ENCODE measurements around the gene TMEM87B.

TMEM87B gene

DNA sequence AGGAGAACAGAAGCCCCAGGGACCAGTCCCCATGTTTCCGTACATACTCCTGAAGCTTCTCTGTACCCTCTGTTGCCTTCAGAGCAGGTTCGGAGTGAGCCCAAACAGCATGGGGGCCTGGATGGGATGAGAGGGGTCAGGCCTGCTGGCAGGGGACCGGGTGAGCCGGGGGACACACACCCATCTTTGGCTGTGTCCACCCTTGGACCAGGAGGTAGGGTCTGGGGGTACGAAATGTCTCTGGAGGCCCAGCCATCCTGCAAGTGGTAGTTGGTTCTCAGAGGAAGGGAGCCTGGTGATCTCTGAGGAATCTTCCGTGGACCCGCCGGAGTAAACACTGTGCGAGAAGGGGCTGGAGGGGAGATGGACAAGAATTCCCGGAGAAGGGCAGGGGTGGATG is 98.4 kb downstream of the TMEM87B start:
- no peak for DNase-seq

GRCh38 chr2:112154246-112155117 is 99.4 kb downstream of the TMEM87B start:
- DNase-seq: no peak

DNA sequence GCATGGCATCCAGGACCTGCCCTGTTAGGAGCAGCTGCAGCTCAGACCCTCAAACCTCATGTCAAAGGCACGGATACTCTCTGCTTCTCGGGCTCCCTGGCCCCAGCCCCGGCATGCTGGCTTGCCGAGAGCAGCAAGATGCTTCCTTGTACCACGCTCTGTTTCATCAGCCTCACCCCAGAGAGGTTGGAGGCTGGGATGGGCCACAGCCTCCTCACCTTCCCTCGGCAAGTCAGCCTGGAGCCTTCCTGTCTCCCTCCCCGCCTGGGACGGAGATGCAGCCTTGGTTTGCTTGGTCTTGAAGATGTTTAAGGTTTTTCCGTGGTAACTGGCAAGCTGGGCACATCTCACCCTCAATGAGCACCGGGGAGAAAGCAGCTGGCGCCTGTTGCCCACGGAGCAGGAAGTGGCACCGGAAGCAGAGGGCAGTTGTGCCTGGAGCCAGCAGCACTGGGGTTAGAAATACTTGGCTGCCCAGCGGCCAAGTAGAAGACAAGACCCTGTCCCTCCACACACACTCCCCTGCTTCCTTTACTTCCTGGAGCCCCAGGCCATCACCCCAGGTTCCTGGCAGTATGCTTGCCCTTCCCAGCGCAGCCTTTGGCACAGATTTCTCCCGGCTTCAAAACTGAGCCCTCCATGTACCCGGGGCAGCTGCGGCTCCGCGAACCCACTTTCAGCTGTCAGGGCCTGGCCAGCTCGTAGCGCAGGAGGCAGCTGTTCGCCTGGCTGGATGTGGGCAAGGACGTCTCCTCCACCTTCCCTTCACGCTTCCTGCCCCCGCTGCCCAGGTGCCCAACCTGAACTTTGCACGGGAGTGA is 100.5 kb downstream of the TMEM87B start:
- DNase-seq: peak; percentile 67

DNA sequence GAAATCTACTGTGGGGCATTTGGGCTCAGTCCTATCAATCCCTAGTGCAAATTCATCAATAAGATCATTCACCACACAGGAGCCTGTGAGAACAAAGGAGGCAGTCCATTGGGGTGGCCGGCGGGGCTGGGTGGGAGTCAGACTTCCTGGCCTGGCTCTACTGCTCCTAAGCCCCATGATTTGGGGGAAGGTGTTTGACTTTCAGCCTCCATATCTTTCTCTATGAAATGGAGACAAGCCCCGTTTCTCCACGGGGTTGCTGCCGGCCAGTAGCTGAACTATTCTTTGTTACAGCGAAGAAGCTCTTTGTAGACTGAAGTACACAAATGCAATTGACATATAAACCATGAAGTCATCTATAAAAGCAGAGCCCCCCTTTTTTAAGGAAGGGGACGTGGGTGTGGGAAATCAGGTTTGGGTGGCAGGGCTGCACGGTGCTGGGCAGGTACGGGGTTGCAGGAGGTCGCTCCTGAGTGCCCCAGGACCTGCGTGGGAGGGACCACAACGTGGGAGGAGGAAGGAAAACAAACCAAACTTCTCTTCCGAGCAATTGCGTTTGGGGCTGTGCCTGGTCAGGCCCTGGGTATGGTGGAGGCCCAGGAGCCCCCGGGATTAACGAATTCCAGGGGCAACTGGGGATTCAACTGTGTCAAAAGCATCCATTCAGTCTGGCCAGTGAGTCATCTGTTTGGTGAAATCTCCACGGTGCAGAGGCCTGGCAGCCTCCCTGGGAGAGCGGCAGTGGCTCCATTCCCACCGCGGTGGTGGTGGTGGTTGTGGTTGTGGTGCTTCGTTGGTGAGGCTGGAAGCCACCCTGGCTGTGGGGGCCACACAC is 101.3 kb downstream of the TMEM87B start:
- DNase-seq: no peak

DNA sequence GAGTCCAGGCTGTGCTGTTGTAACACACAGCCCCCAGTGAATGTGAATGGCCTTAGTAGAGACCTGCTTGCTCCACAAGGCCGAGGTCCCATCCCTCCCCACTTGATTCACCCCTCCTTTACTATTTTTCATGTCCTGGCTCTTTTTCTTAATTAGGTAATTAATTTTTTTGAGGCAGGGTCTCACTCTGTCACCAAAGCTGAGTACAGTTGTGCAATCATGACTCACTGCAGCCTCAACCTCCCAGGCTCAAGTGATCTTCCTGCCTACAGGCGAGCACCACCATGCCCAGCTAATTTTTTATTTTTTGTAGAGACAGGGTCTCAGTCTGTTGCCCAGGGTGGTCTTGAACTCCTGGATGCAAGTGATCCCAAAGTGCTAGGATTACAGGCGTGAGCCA is 102.4 kb downstream of the TMEM87B start:
- DNase-seq: no peak

DNA sequence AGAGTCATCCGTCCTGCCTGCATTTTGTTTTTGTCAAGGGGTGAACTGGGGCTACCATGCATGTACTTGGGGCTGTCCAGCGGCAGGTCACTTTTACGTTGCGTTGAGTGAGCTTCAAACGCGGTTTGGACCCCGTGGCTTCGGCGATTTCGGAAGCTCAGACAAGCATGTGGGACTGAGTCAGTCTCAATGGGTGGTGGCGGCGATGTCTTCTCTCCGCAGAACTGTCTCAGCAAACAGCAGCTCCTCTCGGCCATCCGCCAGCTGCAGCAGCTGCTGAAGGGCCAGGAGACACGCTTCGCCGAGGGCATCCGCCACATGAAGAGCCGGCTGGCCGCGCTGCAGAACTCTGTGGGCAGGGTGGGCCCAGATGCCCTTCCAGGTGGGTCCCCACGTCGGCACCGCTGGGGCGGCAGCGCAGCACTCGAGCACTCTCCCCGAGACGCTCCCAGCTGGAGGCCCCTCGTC is 104.4 kb downstream of the TMEM87B start:
- peak; percentile 66 for DNase-seq

- no peak for DNase-seq
These were observed 105.5 kb downstream of the TMEM87B start for GRCh38 chr2:112160283-112161250.

DNA sequence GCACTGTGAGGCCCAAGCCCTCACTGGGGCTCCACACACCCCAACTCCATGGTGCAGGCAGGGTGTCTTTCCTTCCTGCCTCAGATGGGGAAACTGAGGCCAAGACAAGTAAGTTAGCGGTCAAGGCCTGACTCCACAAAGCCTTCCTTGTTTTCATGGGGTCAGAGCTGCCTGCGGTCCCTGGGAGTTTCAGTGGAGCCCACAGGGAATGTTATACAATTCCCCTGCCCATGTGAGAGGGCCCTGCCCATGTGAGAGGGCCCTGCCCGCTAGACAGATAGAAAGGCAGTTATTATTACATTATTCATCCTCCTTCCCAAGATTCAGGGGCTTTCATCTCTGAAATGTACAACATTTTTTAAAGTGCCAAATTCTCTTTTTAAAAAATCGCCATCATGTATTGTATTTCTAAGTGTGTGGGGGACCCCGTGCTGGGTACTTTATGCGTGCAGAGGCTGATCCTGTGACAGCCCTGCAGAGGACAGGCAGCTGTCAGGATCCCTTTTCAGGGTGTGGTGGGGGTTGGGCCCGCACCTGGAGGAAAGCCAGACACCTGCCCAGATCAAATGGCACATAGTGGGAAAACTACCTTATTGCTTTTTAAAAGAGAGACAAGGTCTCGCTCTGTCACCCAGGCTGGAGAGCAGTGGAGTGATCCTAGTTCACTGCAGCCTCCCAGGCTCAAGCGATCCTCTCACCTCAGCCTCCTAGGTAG is 106.5 kb downstream of the TMEM87B start:
- peak; percentile 43 for DNase-seq

- DNase-seq: no peak
These were observed 107.3 kb downstream of the TMEM87B start for GRCh38 chr2:112162341-112162740.

DNA sequence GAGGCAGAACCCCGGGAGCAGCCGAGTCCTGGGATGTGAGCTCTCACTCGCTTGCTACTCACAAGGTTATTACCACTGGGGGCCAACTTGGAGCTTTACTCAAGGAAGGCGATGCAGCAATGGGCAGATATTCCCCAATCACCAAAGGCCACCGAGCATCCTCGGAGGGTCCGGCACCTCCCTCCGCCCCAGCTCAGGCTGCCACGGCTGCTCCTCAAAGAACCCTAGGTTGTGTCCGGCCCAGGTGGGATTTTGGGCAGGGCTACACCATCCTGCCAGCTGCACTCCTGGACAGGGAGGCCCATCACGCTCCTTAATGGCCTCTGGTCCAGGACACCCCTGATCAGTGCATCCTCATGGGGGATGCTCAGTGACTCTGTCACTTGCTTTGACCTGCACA is 107.9 kb downstream of the TMEM87B start:
- no peak for DNase-seq

DNA sequence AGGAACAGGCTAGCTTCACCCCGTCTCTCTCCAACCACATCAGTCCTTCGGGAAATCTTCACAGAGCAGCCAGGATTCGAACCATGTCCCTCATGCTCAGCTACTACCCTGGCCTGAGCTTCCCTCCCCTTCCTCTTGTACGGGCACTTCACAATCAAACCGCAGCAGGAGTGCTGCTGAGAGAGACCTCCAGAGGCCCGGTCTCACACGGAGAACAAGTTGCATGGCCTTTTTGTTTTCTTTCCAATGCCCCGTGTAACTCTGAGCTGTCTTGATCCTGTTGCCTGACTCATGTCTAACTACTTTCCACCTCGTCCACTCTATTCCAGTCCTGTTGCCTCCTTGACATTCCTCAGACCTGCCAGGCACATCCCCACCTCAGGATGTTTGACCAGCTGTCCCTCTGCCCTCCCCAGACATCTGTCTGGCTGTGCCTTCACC is 108.5 kb downstream of the TMEM87B start:
- DNase-seq: peak; percentile 13

DNA sequence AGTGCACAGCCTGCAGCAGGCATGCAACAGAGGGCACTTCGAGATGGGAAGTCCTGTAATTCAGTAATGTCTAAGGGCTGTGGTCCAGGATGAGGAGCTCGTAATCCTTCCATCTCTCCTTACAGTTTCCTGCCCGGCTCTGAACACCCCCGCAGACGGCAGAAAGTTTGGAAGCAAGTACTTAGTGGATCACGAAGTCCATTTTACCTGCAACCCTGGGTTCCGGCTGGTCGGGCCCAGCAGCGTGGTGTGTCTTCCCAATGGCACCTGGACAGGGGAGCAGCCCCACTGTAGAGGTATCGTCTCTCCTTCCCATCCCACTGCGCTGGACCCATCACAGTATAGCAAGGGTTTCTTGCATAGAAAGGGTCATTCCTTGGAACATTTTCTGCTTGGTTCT is 109.8 kb downstream of the TMEM87B start:
- DNase-seq: no peak

DNA sequence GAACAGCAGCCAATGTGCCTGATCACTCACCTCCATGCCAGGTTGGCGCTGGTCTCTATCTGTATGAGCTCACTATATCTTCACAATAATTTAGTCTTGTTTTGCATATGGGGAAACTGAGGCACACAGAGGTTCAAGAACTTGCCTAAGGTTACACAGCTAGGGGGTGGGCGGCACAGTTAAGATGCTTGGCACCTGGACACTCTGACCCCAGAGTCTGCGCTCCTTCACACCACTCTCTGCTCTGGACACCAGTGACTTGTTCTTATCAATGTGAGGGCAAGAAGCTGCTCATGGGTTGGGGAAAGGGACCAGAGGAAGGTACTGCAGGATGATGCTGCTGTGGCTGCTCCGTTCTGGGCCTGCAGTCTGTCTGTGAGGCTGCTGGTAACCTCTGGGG is 110.2 kb downstream of the TMEM87B start:
- DNase-seq: no peak

GRCh38 chr2:112166806-112167499 is 111.9 kb downstream of the TMEM87B start:
- no peak for DNase-seq

DNA sequence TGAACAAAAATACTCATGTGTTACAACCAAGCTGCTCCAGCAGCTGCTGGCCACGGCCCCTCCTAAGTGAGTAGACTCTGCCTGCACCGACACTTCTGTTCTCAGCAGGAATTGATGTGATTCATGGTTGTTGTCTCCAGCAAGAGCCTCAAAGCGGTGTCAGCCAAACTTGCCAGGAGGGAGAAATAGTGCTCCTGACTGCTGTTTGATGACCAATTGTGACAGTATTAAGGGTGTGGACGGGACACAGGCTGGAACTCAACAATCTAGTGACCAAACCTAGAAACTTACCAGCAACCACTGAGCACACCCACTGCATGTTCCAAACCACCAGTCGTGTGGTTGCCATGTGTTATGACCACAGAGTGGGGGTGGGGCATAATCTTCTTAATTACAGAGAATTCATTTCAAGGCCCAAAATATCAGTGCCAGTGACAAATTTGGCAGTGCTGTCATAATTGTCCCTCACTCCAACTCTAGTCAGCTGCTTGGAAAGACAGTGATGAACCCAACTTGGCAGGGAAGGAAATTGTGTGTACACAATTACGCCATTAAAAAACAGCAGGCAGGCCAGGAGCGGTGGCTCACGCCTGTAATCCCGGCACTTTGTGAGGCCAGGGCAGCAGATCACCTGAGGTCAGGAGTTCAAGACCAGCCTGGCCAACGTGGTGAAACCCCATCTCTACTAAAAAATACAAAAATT is 113.5 kb downstream of the TMEM87B start:
- DNase-seq: no peak

All from SHP77 treated with DMSO at 0.1 percent for 48 hours (cell line).